HUDEP-2 (cell line): Measurements from ENCODE around the gene RFTN1.

ENCODE experiments used
- DNase-seq, 76 experiments: peaks; one replicate each; lab custom pipeline; 2025; ENCODE audit not compliant: unreplicated experiment in 76 of 76; lab: John Stamatoyannopoulos, UW

The RFTN1 gene

DNA sequence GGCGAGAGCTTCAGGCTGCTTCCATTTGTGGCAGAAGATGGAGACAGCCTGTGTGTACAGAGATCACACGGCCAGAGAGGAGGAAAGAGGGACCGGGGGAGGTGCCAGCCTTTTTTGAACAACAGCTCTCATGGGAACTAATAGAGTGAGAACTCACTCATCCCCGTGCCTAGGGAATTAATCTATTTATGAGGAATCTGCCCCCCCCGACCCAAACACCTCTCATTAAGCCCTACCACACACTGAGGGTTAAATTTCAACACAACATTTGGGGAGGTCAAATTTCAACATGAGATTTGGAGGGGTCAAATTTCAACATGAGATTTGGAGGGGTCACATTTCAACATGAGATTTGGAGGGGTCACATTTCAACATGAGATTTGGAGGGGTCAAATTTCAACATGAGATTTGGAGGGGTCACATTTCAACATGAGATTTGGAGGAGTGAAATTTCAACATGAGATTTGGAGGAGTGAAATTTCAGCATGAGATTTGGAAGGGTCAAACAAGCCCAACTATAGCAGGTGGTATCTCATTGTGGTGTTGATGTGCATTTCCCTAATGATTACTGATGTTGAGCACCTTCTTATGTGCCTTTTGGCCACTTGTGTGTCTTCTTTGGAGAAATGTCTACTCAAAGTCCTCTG, 20.6 kb upstream of the RFTN1 start:
- DNase-seq = no peak

DNA sequence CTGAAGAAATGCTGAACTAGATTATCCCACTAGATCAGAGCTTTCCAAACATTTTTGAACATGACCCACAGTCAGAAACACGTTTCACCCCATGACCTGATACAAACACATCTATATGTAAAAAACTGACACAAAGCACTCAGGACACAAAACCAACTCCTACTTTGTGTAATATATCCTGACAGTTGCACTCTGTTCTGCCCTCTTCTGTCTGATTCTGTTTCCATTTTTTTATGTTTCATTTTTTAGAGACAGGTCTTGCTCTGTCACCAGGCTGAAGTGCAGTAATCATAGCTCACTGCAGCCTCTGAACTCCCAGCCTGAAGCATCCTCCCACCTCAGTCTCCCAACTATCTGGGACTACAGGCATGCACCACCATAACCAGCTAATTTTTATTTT, 15.8 kb upstream of the RFTN1 start:
- no peak for DNase-seq

DNA sequence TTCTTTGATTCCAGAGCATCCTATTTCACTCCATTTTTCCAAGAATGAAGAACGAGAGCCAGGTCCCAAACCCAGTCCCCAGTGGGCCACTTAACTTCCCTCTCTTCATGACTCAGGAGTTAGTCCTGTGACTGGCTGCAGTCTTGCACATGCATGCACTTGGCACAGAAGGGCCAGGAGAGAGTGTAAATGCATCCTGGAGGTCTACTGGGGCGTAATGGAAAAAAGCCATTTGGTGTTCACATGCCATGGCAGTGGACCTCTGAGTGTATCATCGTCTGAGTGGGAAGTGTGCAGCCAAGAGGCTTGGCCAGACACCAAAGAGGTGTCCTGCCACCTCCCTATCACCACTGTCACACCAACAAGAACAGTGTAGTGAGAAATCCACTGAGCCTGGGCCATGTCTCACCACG, 15.1 kb upstream of the RFTN1 start:
- no peak for DNase-seq

DNA sequence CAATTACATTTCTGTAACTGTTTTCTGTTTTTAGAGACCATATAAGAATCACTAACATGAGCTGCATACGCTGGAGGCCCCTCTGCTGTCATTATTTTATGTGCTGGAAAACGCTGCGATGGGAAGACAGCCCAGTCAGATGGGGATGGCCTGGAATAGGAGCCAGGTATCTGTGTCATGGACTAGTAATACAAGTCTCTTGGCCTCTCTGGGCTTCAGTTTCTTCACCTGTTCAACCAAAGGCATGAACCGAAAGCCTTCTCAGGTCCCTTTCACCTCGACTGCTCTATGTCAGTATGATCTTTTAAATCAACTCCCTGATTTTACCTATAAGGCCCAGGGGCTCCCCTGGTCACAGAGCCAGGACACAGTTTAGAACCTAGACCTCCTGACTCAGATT, 14.6 kb upstream of the RFTN1 start:
- DNase-seq = no peak

- DNase-seq = no peak
Measured at GRCh38 chr3:16524196-16524595, 10.7 kb upstream of the RFTN1 start.

DNA sequence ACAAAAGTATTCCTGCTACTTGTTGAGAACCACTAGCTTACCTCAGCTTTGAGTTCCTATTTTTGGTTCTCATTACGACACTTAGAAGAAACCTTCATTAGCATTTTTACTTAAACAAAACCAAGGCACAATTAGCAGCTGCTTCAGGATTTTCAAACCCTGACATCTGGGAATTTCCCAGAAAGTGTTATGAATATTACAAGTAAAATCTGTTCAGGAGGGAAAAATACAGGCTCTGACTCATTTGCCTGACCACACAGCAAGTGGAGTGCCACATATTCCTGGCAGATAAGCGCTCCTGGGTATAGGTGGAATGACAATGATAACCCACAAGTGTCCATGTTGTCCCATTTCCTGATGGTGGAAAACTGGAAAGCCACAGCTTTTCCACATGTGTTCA, 10.3 kb upstream of the RFTN1 start:
- DNase-seq = no peak

- no peak for DNase-seq
Measured at GRCh38 chr3:16522834-16523233, 9.3 kb upstream of the RFTN1 start.

GRCh38 chr3:16520970-16521881, 7.7 kb upstream of the RFTN1 start:
- DNase-seq = no peak

DNA sequence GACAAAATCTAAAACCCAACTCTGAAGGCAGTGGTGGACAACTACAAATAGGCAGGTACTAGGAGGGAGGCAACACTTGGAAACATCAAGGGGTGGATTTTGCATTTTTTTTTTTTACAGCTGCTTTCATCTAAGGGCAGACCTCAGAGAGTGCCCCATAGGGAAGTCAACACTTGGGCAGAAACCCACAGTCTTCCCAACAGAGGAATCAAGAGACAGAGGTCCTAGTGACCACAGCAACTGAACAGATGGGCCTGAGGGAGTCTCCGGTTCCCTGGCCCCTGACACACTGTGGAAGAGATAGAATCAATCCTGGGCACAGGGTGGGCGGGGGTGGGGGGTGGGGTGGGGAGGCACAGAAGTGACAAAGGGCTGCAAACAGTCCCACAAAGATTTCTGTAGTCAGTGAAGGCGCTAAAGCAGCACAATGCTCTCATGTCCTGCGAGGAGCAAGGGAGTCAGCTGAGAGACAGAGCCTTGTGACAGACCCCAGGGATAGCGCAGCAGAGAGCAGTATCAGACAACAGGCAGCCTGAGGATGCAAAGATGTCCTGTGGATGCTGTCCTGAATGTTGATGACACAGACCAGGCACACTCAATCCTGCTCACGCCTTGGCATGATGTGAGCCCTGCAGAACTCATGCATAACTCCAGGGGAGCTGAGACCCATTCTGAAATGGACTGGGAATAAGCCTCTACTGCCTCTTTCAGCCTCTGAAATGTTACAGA, 6.9 kb upstream of the RFTN1 start:
- no peak for DNase-seq

DNA sequence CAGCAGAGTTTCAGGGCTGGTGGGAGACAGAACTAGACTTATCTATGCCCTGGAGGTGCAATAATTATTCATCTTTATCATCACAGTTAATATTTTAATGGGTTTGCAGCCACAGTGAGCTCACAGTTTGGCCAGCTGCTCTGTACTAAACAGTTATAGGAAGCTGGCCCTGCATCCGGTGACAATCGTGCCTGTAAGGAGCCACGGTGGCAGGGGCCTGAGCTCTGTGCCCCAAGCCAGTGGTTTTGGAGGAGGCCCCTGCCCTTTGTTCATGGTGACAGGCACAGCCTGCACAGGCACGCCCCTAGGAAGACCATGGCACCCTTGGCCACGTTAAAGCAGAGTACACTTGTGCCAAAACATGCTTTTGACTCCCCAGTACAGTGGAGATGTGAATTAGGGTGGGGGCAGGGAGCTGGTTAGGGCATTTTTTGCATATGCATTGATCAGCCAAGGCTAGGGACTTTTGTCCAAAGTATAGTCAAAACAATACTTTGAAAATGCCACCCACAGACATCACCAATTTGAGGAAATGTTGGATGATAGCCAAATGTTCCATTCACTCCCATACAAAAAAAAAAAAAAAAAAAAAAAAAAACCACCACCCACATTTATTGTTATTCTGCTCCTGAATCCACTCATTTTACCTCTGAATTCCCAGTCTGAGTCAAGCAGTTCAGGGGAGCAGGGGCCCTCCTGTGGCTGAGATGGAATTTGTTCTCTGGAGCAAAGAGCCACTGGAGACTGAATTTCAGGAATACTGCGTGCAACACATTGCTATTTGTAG, 3.4 kb upstream of the RFTN1 start:
- DNase-seq = no peak

GRCh38 chr3:16515885-16516420, 2.5 kb upstream of the RFTN1 start:
- DNase-seq = no peak

DNA sequence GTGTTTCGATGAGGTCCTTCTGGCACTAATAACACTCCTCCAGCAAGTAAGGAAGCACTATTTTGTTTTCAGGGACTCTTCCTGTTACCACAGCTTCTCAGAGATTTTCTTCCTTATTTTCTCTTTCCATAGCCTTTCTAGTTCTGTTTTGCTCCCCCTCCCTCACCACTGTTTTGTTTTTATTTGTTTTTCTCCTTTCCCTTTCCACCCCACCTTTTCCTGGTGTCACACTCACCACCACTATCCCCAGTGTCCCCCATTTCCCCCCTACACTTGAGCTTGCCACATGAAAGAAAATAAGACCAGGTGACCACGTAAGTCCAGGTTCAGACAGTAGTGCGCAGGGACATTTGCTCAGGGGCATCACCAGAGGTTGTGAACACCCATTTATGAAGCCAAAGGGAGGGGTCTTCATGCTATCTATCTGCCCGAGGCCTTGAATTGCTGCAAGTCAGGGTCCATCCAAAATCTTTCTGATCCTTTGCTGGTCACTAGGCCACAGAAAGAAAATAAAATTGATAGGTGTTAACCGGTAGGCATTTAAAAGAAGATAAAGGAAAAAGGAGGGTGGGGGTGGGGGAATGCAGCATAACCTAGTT, 1.4 kb upstream of the RFTN1 start:
- no peak for DNase-seq

DNA sequence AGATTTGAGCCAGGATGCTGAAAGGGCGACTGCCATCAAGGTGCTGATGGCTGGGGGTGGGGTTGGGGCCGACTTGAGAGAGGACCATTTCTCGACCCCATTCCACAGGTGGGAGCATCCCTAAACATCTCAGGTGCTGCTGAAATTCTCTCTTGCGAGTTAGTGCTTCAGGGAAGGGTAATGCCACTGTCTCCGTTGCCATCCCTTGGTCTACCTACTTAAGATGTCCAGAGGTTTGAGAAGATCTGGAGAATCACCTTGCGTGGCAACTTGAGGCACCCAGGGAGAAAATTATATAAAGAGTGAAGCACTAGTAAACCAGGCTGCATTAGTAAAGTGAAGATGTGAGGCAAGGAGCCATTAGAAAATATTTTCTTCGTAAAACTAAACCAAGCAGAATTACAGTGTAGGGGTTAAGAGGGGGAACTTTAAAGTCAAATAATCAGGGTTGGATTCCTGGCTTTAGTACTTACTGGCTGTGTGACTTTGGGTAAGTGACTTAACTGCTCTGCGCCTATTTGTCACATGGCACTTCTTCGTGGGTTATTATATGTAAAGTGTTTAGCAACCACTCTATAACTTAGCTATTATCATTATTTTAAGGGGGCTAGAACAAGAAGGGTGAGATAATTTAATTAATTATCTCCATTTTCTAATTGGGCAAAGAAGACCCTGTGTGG, 662 bp upstream of the RFTN1 start:
- no peak for DNase-seq

DNA sequence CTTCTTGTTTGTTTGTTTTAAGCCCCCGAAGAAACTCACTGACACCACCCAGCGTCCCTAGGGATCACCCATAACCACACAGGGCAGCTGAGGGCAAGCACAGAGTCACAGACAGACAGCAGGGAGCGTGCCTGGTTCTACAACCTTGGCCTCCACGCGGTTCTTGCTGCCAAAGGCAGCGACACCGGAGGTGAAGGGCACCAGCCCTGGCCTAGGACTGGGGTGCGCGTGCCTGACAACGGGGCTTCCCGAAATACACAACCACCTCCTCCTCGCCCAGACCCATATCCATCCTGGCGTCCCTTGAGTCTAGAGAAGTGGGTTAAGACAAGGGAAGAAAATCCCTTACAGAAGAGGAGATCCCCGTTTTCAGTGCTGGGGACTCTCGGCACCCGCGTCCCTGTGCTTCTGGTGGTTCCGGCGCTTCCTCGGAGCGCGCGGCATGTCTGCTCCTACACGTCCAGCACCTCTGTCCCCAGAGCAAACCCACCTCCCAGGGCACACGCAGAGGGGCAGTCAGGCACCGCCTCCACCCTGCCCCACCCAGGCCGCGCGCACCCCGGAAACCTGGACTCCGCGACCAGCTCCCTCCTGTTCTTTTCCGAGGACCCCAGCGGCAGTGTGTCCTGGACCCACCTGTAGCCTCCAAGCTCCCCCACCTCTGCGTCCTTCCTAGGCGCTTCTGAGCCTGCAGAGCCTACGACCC, 911 bp downstream of the RFTN1 start:
- DNase-seq = peak in 25 of 76 experiments; percentile 1 to 47 (median 16)

GRCh38 chr3:16511681-16512434, 1.6 kb downstream of the RFTN1 start:
- DNase-seq = no peak

- DNase-seq = no peak
Measured at GRCh38 chr3:16510620-16511319, 2.7 kb downstream of the RFTN1 start.

DNA sequence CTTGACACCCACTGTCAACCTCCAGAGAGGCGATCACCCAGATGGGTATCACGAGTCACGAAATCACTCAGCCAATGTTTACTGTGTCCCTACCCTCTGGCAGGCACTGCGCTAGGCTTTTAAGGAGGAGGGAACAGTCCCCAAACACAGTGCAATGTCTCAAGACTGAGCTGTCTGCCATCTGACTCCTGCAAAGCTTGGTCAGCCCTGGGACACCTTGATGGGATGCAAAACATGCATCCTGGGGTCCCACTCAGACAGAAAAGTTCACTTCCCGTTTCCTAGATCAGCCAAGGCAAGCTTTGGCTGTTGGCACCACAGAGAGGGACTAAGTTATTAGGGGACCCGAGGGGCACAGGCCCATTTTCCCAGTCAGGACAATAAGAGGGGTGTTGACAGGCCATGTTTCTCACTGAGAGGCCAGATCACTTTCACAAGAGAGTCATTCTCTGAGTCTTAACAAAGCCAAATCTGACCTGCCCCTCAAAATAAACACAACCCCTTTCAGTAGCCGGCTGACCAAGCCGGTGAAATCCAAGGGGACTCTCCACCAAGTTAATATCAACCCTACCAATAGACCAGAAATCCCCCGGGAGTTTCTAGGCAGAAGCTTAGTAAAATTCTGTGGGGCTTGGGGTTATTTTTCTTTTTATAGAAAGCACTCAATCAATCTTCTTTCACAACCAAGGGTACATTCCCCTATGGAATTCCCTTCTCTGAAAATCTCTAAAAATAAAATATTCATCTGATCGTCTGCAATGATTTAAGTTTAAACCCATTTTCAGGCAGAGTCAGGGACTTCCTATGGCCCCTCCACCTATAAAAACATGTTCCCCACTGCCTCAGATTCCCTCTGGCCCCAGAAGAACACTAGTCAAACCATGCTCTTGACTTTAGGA, 3.5 kb downstream of the RFTN1 start:
- DNase-seq = no peak
